GM10266 (cell line): ENCODE measurements around the gene WFDC6.

ENCODE experiments used
- DNase-seq: peaks from one replicate; pipeline ENCODE4 v3.0.0; 2012; ENCODE audit errors: extremely low spot score
- TF ChIP-seq, protein P1 (sequence below): IDR thresholded peaks from 2 replicates; pipeline ENCODE4 v1.5.1; 2012; ENCODE audit warnings: mild to moderate bottlenecking, low read depth; ENCODE audit not compliant: control insufficient read depth, insufficient read depth; ENCODE audit errors: missing control alignments

WFDC6 gene

DNA sequence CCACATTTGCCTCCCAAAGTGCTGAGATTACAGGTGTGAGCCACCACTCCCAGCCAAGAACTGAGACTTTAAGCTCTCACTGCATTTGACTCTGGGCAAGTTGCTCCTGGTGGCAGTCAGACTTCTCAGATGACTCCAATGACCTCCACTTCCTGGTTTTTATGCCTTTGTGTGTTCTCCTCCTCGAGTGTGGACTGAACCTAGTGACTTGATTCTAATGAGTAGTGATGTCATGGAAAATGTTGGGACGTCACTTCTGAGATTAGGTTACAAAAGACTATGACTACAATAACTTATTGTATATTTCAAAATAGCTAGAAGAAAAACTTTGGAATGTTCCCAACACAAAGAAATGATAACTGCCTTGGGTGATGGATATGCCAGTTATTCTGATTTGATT is 35.9 kb downstream of the WFDC6 start:
- DNase-seq: no peak
- TF ChIP-seq, protein P1, sequence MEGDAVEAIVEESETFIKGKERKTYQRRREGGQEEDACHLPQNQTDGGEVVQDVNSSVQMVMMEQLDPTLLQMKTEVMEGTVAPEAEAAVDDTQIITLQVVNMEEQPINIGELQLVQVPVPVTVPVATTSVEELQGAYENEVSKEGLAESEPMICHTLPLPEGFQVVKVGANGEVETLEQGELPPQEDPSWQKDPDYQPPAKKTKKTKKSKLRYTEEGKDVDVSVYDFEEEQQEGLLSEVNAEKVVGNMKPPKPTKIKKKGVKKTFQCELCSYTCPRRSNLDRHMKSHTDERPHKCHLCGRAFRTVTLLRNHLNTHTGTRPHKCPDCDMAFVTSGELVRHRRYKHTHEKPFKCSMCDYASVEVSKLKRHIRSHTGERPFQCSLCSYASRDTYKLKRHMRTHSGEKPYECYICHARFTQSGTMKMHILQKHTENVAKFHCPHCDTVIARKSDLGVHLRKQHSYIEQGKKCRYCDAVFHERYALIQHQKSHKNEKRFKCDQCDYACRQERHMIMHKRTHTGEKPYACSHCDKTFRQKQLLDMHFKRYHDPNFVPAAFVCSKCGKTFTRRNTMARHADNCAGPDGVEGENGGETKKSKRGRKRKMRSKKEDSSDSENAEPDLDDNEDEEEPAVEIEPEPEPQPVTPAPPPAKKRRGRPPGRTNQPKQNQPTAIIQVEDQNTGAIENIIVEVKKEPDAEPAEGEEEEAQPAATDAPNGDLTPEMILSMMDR: no peak

- no peak for DNase-seq
- TF ChIP-seq, protein P1: no peak
Measured at GRCh38 chr20:45502561-45502960, 36.7 kb downstream of the WFDC6 start.

DNA sequence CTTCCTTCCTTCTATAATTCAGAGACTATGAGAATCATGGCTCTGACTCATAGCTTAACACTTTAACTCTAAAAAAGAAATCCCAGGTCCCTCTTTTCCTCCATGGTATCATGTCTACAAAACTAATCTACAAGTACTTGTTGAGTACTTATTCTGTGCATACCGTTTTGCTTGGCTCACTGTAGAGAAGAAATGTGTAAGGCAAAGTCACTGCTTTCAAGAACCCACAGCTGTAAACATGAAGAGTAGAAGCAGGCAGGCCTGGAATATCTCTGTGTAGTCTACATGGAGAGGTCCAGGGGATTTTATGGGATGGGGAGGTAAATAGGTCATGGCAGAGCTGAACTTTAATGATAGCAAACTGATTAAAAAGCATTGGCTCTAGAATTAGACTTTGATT is 37.7 kb downstream of the WFDC6 start:
- TF ChIP-seq, protein P1: no peak

GRCh38 chr20:45500022-45500421 is 39.3 kb downstream of the WFDC6 start:
- TF ChIP-seq, protein P1: no peak
- DNase-seq: no peak

More for the DNA sequence above, 37.7 kb downstream of the WFDC6 start:
- no peak for DNase-seq

DNA sequence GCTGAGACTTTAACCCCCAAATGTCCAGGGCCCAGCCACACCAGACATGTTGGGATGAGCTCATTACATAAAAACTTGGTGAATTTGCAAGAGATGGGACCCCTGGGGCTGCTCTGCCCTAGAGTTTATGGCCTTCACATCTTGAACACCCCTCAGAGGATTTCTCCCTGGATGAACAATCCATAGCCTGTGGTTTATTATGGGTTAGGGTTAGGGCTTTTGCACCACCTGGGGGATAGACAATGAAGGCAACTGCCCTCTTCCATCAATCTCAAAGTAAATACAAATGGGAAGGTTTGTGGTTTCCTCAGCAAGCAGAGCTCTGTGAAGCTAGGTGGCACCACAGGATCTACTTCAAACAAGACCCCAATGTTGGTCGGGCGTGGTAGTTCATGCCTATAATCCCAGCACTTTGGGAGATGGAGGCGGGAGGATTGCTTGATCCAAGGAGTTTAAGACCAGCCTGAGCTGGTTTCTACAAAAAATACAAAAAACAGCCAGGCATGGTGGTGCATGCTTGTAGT is 41.2 kb downstream of the WFDC6 start:
- TF ChIP-seq, protein P1: no peak

GRCh38 chr20:45496166-45496565 is 43.1 kb downstream of the WFDC6 start:
- no peak for DNase-seq
- TF ChIP-seq, protein P1: no peak

More for the DNA sequence above, 41.2 kb downstream of the WFDC6 start:
- no peak for DNase-seq

DNA sequence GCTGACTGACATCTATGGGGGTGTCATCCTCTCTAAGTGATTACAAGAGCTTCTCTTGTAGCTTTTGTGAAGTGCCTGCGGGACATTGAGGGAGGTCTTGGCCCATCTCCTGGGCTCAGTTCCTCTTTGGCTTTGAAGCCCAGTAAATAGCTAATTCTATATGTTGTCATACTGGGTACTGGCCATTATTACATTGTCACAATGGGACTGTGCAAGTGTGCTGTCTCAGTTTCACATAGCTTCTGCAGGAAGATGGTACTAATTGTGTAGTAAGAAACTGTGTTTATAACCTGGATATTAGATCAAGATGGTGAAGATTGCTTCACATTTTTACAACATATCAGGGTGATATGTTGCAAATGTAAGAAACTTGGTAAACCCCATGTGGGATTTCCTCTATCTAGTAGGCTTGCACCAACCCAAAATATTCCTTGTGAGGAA is 43.8 kb downstream of the WFDC6 start:
- TF ChIP-seq, protein P1: no peak
- no peak for DNase-seq
